Midbrain (tissue), 1 donor: ENCODE measurements around the gene TEKTIP1.
"Not testable (repeated sequence)": the region's sequence is repeated elsewhere in the genome, so short reads cannot be mapped to it uniquely, and the experiment has no call there.

Experiments
- DNase-seq: peaks from one replicate; lab custom pipeline; 2025; lab: John Stamatoyannopoulos, UW

Gene TEKTIP1

GRCh38 chr19:3557461-3558248 is 18.7 kb downstream of the TEKTIP1 start, which contains the start of gene MFSD12:
Gene MFSD12 (minus strand): TSS chr19:3557586. CDS start chr19:3557403, 183 bp downstream.
- DNase-seq: peak; percentile 95

- no peak for DNase-seq
Observed at GRCh38 chr19:3563709-3564524, 24.9 kb downstream of the TEKTIP1 start.

- DNase-seq: no peak
Observed at GRCh38 chr19:3565139-3565538, 26.2 kb downstream of the TEKTIP1 start.

GRCh38 chr19:3570042-3570441 is 31.1 kb downstream of the TEKTIP1 start:
- DNase-seq: not testable (repeated sequence)

- peak; percentile 75 for DNase-seq
Observed at GRCh38 chr19:3570606-3571011, 31.6 kb downstream of the TEKTIP1 start.

GRCh38 chr19:3572132-3572854 is 33.3 kb downstream of the TEKTIP1 start:
- peak; percentile 100 for DNase-seq

- no peak for DNase-seq
Observed at GRCh38 chr19:3572855-3573161, 33.8 kb downstream of the TEKTIP1 start, which contains the start of gene HMG20B. Gene HMG20B (plus strand): TSS chr19:3572944. CDS start chr19:3573310, 366 bp downstream.

- no peak for DNase-seq
Observed at GRCh38 chr19:3573162-3573857, 34.3 kb downstream of the TEKTIP1 start.

- DNase-seq: peak; percentile 23
Observed at GRCh38 chr19:3573858-3574637, 35.1 kb downstream of the TEKTIP1 start.

- no peak for DNase-seq
Observed at GRCh38 chr19:3575260-3575741, 36.3 kb downstream of the TEKTIP1 start.

GRCh38 chr19:3575949-3576673 is 37.1 kb downstream of the TEKTIP1 start:
- DNase-seq: no peak

GRCh38 chr19:3576696-3577443 is 37.9 kb downstream of the TEKTIP1 start:
- DNase-seq: peak; percentile 16

- DNase-seq: no peak
Observed at GRCh38 chr19:3577723-3578344, 38.9 kb downstream of the TEKTIP1 start.

GRCh38 chr19:3578390-3578789 is 39.4 kb downstream of the TEKTIP1 start:
- DNase-seq: no peak

- no peak for DNase-seq
Observed at GRCh38 chr19:3580156-3580934, 41.4 kb downstream of the TEKTIP1 start.

GRCh38 chr19:3581792-3582191 is 42.8 kb downstream of the TEKTIP1 start:
- not testable (repeated sequence) for DNase-seq

- not testable (repeated sequence) for DNase-seq
Observed at GRCh38 chr19:3584036-3584802, 45.2 kb downstream of the TEKTIP1 start.
